OCI-LY7 (cell line): Measurements from ENCODE around the gene PSMD3.

Source experiments
- CTCF ChIP-seq: fragments of 200-600 bp; sonication (generic); conservative IDR thresholded peaks from 2 replicates; pipeline ENCODE4 v1.5.1; 2014; ENCODE audit warnings: mild to moderate bottlenecking, antibody characterized with exemption, low read length, moderate library complexity, mixed read lengths
- EZH2phosphoT487 ChIP-seq: fragments of 200-600 bp; sonication (generic); IDR thresholded peaks from 2 replicates; pipeline ENCODE4 v1.6.1; 2018; ENCODE audit warnings: low read depth, borderline replicate concordance, mild to moderate bottlenecking, mixed run types, antibody characterized with exemption, low read length, moderate library complexity, mixed read lengths

- TF ChIP-seq CTCF (no peak), EZH2phosphoT487 (no peak)
Observed at GRCh38 chr17:39963829-39964228, 16.8 kb upstream of the PSMD3 start.
